Thoracic aorta (tissue), 2 donors: ENCODE results near the gene RTRAF. TPM values are rescaled to one million over a fixed set of nuclear protein-coding genes. Genes with fewer than 3 reads are reported as not detected.

Experiments
- ATAC-seq: fragments of 150-250 bp; one replicate; pipeline ENCODE4 v1.8.0; 2017; ENCODE audit warnings: low read depth; ENCODE audit not compliant: insufficient number of reproducible peaks, low FRiP score
- DNase-seq: peaks from one replicate; pipeline ENCODE4 v3.0.0-alpha.2; 2020; ENCODE audit warnings: low spot score
- H3K27ac ChIP-seq, 2 donors: fragments of 200-600 bp; sonication (generic); 1 replicate in 1 of 2; 2 replicates in 1 of 2; pipeline ENCODE4 v1.5.1; 2016; ENCODE audit warnings: mild to moderate bottlenecking in 2 of 2, moderate library complexity in 2 of 2
- H3K27me3 ChIP-seq: fragments of 200-600 bp; sonication (generic); replicated peaks from 2 replicates; pipeline ENCODE4 v1.6.0; 2016; ENCODE audit warnings: mild to moderate bottlenecking; ENCODE audit not compliant: insufficient read depth
- H3K36me3 ChIP-seq: fragments of 200-600 bp; sonication (generic); one replicate; pipeline ENCODE4 v1.5.1; 2016
- H3K4me1 ChIP-seq, 2 donors: fragments of 200-600 bp; sonication (generic); 1 replicate in 1 of 2; 2 replicates in 1 of 2; pipeline versions ENCODE4 v1.5.1 to v1.6.0; 2016; ENCODE audit warnings: low read depth in 2 of 2, mild to moderate bottlenecking in 1 of 2; ENCODE audit not compliant: control insufficient read depth in 1 of 2
- H3K4me3 ChIP-seq: fragments of 200-600 bp; sonication (generic); 2 replicates; pipeline ENCODE4 v1.5.1; 2016; ENCODE audit warnings: mild to moderate bottlenecking
- H3K9me3 ChIP-seq: fragments of 200-600 bp; sonication (generic); 2 replicates; pipeline ENCODE4 v1.5.1; 2016
- total RNA-seq, 2 donors: library from RNA; depleted of rRNA; stranded (reverse); fragments of >200 nt; gene quantifications; one replicate each; pipeline versions ENCODE4 v1.1.0 to v1.2.3, GENCODE V29; 2016
- TF ChIP-seq, protein P1 (sequence below): fragments of 200-600 bp; sonication (generic); IDR thresholded peaks from one replicate; pipeline ENCODE4 v1.5.1; 2019; ENCODE audit warnings: antibody characterized with exemption

Gene RTRAF
- total RNA-seq, 2 donors from 2014 or later, result 36.9 to 44.8 TPM

DNA sequence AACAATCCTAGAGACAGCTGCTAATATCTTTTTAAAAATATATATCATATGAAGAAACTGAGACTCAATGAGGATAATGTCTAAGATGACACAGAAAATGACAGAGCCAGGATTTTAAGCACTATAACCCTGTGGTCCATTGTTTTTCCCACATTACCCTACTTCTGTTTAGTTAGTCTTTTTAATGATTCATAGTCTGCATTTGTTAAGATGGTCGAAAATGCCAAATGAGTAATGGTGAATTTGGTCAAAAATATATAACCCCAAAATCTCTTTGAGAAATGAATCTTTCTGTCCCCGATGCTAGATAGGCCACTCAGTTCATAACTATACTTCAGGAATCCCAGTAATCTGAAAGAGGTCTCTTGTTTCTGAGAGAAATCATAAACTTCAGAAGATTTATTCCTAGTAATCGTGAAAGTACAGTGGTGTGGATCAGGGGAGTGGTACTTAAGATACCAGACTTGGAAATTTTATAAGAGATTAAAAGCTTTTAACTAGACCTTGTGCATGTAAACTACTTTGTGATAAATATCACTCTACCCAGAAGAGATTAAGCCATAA, 10.8 kb downstream of the RTRAF start:
- ATAC-seq (no peak), DNase-seq (no peak)
- Histone ChIP-seq H3K27me3 (no peaks in the 10 kb centered on the region), H3K9me3 (no peaks in the 10 kb centered on the region), H3K36me3 (peaks cover 17% of the 10 kb centered on the region), H3K4me1 (peaks cover 5 to 18% of the 10 kb centered on the region in 2 donors), H3K4me3 (no peak overlapping the region), H3K27ac (no peak overlapping the region)
- TF ChIP-seq, protein P1, sequence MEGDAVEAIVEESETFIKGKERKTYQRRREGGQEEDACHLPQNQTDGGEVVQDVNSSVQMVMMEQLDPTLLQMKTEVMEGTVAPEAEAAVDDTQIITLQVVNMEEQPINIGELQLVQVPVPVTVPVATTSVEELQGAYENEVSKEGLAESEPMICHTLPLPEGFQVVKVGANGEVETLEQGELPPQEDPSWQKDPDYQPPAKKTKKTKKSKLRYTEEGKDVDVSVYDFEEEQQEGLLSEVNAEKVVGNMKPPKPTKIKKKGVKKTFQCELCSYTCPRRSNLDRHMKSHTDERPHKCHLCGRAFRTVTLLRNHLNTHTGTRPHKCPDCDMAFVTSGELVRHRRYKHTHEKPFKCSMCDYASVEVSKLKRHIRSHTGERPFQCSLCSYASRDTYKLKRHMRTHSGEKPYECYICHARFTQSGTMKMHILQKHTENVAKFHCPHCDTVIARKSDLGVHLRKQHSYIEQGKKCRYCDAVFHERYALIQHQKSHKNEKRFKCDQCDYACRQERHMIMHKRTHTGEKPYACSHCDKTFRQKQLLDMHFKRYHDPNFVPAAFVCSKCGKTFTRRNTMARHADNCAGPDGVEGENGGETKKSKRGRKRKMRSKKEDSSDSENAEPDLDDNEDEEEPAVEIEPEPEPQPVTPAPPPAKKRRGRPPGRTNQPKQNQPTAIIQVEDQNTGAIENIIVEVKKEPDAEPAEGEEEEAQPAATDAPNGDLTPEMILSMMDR, result no peak

DNA sequence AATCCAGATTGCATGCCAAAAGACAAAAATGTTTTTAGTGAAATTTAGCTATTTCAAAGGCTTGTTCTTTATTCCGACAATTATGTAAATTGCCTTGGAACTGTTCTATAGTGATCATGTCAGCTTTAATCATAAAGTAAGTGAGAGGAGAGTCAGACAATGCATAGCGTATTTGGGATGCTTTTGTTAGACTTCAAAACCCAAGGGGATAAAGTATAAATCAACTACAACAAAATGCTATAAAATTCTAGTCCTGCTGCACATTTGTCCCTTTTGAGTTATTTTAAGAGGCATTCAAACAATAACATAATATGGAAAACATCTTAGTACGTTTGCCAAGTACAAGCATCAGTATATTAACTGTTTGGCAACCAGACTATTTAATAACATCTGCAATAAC, 11.3 kb downstream of the RTRAF start:
- no peak overlapping the region for H3K4me3 ChIP-seq
- peaks cover 5 to 18% of the 10 kb centered on the region in 2 donors for H3K4me1 ChIP-seq
- TF ChIP-seq, protein P1, result no peak
- no peaks in the 10 kb centered on the region for H3K27me3 ChIP-seq
- no peak overlapping the region for H3K27ac ChIP-seq
- peaks cover 21% of the 10 kb centered on the region for H3K36me3 ChIP-seq
- H3K9me3 ChIP-seq, result no peaks in the 10 kb centered on the region
- DNase-seq (no peak), ATAC-seq (no peak)

DNA sequence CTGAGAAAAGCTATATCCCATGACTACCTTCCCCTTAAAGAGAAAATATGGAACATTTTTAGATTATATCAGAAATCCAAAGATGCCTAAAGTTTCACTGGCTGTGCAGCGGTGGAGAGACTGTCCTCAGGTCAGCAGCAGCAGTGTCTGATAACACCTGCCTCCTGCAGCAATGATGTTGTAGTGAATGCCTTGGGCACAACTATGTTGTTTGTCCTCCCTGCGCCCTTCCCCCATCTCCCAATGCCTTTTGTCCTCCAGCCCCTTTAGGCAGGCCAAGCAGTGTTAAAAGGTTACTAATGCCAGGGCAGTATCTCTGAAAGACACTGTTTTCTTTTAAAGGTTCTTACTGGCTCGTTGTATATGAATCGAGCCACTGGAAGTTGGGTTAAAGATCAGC, 13.2 kb downstream of the RTRAF start:
- TF ChIP-seq, protein P1, result no peak
- no peaks in the 10 kb centered on the region for H3K27me3 ChIP-seq
- peaks cover 28% of the 10 kb centered on the region for H3K36me3 ChIP-seq
- peaks cover 5 to 18% of the 10 kb centered on the region in 2 donors for H3K4me1 ChIP-seq
- H3K9me3 ChIP-seq, result no peaks in the 10 kb centered on the region
- ATAC-seq (no peak), DNase-seq (no peak)
- no peak overlapping the region for H3K4me3 ChIP-seq
- no peak overlapping the region for H3K27ac ChIP-seq

DNA sequence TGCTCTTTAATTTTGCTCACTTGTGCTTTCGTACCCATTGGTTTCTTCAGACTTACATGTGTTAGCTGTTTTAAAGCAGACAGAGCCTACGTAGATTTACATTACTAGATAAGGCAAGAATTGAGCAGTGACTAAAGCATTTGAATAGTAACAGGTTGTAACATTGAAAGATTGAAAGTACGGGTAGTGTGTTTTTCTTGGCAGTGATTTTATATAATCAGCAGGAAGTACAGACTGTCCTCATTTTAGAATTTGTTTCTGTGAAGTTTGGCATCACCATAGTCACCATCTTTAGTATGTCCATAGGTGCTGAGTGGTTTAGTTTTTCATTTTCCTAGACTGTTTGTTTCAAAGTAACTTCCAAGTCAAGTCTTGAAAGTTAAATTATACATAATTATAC, 14.0 kb downstream of the RTRAF start:
- H3K36me3 ChIP-seq, result peaks cover 35% of the 10 kb centered on the region
- no peak overlapping the region for H3K4me3 ChIP-seq
- ATAC-seq (no peak), DNase-seq (no peak)
- no peak overlapping the region for H3K27ac ChIP-seq
- H3K4me1 ChIP-seq, result peaks cover 5 to 18% of the 10 kb centered on the region in 2 donors
- H3K9me3 ChIP-seq, result no peaks in the 10 kb centered on the region
- H3K27me3 ChIP-seq, result no peaks in the 10 kb centered on the region
- TF ChIP-seq, protein P1, result no peak

GRCh38 chr14:52005625-52006024, 16.3 kb downstream of the RTRAF start:
- Histone ChIP-seq H3K4me1 (peaks cover 5 to 18% of the 10 kb centered on the region in 2 donors), H3K27ac (no peak overlapping the region), H3K9me3 (no peaks in the 10 kb centered on the region), H3K36me3 (peaks cover 49% of the 10 kb centered on the region), H3K4me3 (no peak overlapping the region), H3K27me3 (no peaks in the 10 kb centered on the region)
- no peak for ATAC-seq
- no peak for DNase-seq
- TF ChIP-seq, protein P1, result no peak
